Panc1 (cell line): ENCODE measurements around the gene ZNF492. TPM values are rescaled to one million over a fixed set of nuclear protein-coding genes. Genes with fewer than 3 reads are reported as not detected.

ENCODE experiments used
- ATAC-seq: fragments of 200-7000 bp; cut with Tn5 transposase; 2 replicates; pipeline ENCODE4 v1.9.1; 2020; ENCODE audit warnings: mild to moderate bottlenecking, moderate library complexity
- BruUV-seq: library from RNA; stranded (reverse); fragments of 400-500 nt; replicated peaks from 2 replicates; lab custom pipeline; 2021; lab: Mats Ljungman, UMichigan
- CTCF ChIA-PET: fragments of 300-600 bp; sonication (Branson Sonifier 250); formaldehyde crosslinking; loops from one replicate; lab custom pipeline; 2022; ENCODE audit warnings: antibody characterized with exemption; lab: Charles Lee
- POLR2A ChIA-PET: fragments of 300-600 bp; sonication (Branson Sonifier 250); formaldehyde crosslinking; loops from one replicate; lab custom pipeline; 2022; ENCODE audit warnings: antibody characterized with exemption; lab: Charles Lee
- DNase-seq: peaks from one replicate; pipeline ENCODE4 v3.0.0-alpha.2; 2010; ENCODE audit warnings: low read depth, low spot score
- H3K27ac ChIP-seq: 2 replicates; pipeline ENCODE4 v1.5.1; 2011; ENCODE audit warnings: mild to moderate bottlenecking, low read length, inconsistent platforms
- H3K27me3 ChIP-seq: fragments of 200-500 bp; sonication (Bioruptor generic); 2 replicates; pipeline ENCODE4 v1.6.0; 2014; ENCODE audit warnings: low read length, inconsistent platforms; ENCODE audit not compliant: control insufficient read depth, insufficient read depth
- H3K36me3 ChIP-seq: fragments of 200-500 bp; sonication (Bioruptor generic); 2 replicates; pipeline ENCODE4 v1.5.1; 2014; ENCODE audit warnings: inconsistent platforms, mild to moderate bottlenecking, low read length, moderate library complexity; ENCODE audit not compliant: control insufficient read depth, insufficient read depth
- H3K4me1 ChIP-seq: 2 replicates; pipeline ENCODE4 v1.5.1; 2011; ENCODE audit warnings: inconsistent platforms, mild to moderate bottlenecking, low read length, moderate library complexity; ENCODE audit not compliant: control insufficient read depth, insufficient read depth
- H3K4me3 ChIP-seq, 2 experiments: 2 replicates each; pipeline ENCODE4 v1.5.1; 2011 to 2012; ENCODE audit warnings: low read depth in 2 of 2, low read length in 2 of 2, mild to moderate bottlenecking in 2 of 2, inconsistent platforms in 1 of 2, moderate library complexity in 1 of 2
- H3K9me3 ChIP-seq: fragments of 200-500 bp; sonication (Bioruptor generic); 2 replicates; pipeline ENCODE4 v1.5.1; 2014; ENCODE audit warnings: low read depth, mild to moderate bottlenecking, inconsistent platforms, low read length, moderate library complexity; ENCODE audit not compliant: control insufficient read depth, insufficient read depth
- POLR2AphosphoS5 ChIP-seq: IDR thresholded peaks from 2 replicates; pipeline ENCODE4 v1.6.1; 2012; ENCODE audit warnings: mild to moderate bottlenecking, low read depth, low read length, moderate library complexity
- SIN3A ChIP-seq: IDR thresholded peaks from 2 replicates; pipeline ENCODE4 v1.6.1; 2012; ENCODE audit warnings: low read depth, mild to moderate bottlenecking, low read length, moderate library complexity, borderline replicate concordance; ENCODE audit not compliant: insufficient read depth
- TCF7L2 ChIP-seq: IDR thresholded peaks from 2 replicates; pipeline ENCODE4 v1.6.1; 2011; ENCODE audit warnings: mild to moderate bottlenecking, low read depth, low read length, inconsistent platforms
- in situ Hi-C: cut with HindIII; loops from 2 replicates; pipeline ENCODE4 v1.10.0; 2016; ENCODE audit warnings: low sequenced_read_pairs, low pct_unique_long_range_greater_than_20kb
- intact Hi-C: fragments of 100-400 bp; cut with micrococcal nuclease; formaldehyde crosslinking; loops from one replicate; pipeline ENCODE4 v1.10.0; 2022; ENCODE audit not compliant: unreplicated experiment
- total RNA-seq: library from RNA; stranded (reverse); gene quantifications from one replicate; pipeline ENCODE4 v1.2.1, GENCODE V29; 2021; ENCODE audit not compliant: unreplicated experiment
- TF ChIP-seq, protein P1 (sequence below), 2 experiments: IDR thresholded peaks; 2 replicates each; pipeline ENCODE4 v1.6.1; 2011 to 2012; ENCODE audit warnings: low read depth in 2 of 2, control low read depth in 1 of 2, low read length in 1 of 2, mild to moderate bottlenecking in 1 of 2, moderate library complexity in 1 of 2; ENCODE audit not compliant: insufficient read depth in 1 of 2
- TF ChIP-seq, protein P2 (sequence below): fragments of 450-650 bp; IDR thresholded peaks from 2 replicates; pipeline ENCODE4 v1.5.1; 2017; ENCODE audit warnings: mild to moderate bottlenecking

ZNF492 gene
- total RNA-seq, 1 experiment from 2014 or later = not detected

DNA sequence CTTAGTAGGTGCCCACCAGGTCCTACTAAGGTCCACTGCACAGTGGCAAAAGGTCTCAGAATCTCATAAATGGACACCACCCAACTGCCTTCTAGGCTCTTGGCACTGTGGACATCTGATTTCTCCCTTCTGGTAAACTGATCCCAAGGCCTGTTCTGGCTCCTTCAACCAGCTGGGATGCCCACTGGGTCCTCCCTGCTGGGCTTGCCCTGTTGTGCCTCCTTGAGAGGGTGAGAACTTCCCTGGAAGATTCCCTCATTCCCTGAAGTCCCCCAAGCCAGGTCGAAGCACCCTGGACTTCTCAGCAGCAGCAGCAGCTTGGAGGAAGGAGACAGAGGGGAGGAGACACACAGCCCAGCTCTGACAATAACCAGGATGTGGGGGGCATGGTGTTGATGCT lies 6.6 kb upstream of the ZNF492 start:
- intact Hi-C loops = no loop called here
- CTCF ChIA-PET = no interaction called here
- Histone ChIP-seq H3K4me3 (no peak overlapping the region), H3K27me3 (no peaks in the 10 kb centered on the region), H3K4me1 (no peaks in the 10 kb centered on the region), H3K9me3 (no peaks in the 10 kb centered on the region), H3K36me3 (no peaks in the 10 kb centered on the region), H3K27ac (no peak overlapping the region)
- no peak for DNase-seq
- POLR2A ChIA-PET = no interaction called here
- no peak for ATAC-seq
- no TSS peak for BruUV-seq
- no peak for TF ChIP-seq TCF7L2
- TF ChIP-seq, protein P1, sequence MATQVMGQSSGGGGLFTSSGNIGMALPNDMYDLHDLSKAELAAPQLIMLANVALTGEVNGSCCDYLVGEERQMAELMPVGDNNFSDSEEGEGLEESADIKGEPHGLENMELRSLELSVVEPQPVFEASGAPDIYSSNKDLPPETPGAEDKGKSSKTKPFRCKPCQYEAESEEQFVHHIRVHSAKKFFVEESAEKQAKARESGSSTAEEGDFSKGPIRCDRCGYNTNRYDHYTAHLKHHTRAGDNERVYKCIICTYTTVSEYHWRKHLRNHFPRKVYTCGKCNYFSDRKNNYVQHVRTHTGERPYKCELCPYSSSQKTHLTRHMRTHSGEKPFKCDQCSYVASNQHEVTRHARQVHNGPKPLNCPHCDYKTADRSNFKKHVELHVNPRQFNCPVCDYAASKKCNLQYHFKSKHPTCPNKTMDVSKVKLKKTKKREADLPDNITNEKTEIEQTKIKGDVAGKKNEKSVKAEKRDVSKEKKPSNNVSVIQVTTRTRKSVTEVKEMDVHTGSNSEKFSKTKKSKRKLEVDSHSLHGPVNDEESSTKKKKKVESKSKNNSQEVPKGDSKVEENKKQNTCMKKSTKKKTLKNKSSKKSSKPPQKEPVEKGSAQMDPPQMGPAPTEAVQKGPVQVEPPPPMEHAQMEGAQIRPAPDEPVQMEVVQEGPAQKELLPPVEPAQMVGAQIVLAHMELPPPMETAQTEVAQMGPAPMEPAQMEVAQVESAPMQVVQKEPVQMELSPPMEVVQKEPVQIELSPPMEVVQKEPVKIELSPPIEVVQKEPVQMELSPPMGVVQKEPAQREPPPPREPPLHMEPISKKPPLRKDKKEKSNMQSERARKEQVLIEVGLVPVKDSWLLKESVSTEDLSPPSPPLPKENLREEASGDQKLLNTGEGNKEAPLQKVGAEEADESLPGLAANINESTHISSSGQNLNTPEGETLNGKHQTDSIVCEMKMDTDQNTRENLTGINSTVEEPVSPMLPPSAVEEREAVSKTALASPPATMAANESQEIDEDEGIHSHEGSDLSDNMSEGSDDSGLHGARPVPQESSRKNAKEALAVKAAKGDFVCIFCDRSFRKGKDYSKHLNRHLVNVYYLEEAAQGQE (IDR thresholded peaks at IDR 0.05; ENCODE audit: insufficient read depth in 1 of 2, low read depth in 2 of 2, low read length in 1 of 2) = no peak
- TF ChIP-seq SIN3A = no peak
- TF ChIP-seq, protein P2, sequence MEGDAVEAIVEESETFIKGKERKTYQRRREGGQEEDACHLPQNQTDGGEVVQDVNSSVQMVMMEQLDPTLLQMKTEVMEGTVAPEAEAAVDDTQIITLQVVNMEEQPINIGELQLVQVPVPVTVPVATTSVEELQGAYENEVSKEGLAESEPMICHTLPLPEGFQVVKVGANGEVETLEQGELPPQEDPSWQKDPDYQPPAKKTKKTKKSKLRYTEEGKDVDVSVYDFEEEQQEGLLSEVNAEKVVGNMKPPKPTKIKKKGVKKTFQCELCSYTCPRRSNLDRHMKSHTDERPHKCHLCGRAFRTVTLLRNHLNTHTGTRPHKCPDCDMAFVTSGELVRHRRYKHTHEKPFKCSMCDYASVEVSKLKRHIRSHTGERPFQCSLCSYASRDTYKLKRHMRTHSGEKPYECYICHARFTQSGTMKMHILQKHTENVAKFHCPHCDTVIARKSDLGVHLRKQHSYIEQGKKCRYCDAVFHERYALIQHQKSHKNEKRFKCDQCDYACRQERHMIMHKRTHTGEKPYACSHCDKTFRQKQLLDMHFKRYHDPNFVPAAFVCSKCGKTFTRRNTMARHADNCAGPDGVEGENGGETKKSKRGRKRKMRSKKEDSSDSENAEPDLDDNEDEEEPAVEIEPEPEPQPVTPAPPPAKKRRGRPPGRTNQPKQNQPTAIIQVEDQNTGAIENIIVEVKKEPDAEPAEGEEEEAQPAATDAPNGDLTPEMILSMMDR = no peak
- TF ChIP-seq POLR2AphosphoS5 = no peak
- in situ Hi-C loops = no loop called here

DNA sequence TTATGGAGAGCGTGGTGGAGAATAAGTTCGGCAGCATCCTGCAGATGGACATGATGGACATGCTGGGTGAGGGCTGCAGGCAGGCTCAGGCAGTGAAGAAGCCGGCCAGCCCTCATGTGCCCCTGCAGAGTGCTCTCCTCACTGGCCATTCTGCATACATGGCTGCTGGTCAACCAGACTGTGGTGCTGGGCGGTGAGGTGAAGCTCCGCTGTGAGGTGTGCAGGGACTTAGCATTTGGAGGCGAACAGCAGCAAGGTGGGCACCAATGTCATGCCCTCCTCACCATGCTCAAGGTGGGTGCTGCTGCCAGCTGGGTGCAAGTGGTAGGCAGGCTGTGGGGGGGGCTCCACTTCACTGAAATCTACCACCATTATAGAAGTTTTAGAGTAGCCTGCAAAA lies 5.7 kb upstream of the ZNF492 start:
- no TSS peak for BruUV-seq
- ATAC-seq (no peak), DNase-seq (no peak)
- in situ Hi-C loops (no loop called here), intact Hi-C loops (no loop called here)
- ChIA-PET CTCF (no interaction called here), POLR2A (no interaction called here)
- Histone ChIP-seq H3K4me3 (no peak overlapping the region), H3K27me3 (no peaks in the 10 kb centered on the region), H3K27ac (no peak overlapping the region), H3K4me1 (no peaks in the 10 kb centered on the region), H3K36me3 (no peaks in the 10 kb centered on the region), H3K9me3 (no peaks in the 10 kb centered on the region)
- no peak for TF ChIP-seq TCF7L2
- TF ChIP-seq, protein P2 = no peak
